ENCODE measurements around the gene SLC44A5.
"Not testable (repeated sequence)": the region's sequence is repeated elsewhere in the genome, so short reads cannot be mapped to it uniquely, and the experiment has no call there.

SLC44A5 gene
- 0.94 to 1.4 reads per million in 2 donors for total RNA-seq

DNA sequence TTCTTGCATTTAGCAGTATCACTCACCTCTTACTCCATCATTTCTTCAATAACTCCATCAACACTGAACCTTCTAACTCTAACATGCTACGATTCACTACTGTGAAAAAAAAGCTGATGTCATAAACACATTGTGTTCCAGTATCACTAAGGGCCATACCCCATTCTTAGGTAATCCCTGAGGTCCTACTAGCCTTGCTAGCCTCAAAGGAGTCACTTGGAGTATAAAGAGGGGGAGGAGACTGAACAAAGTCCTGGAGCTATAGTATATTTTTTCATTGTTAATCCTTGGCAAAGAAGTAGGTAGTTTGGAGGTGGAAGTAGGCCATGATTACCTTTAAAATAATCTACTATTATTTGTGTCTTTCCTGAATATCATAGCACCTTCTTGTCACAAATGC is at the start of gene SLC44A5:
Gene SLC44A5 (minus strand): TSS at position 101 of the 400 bp plus-strand sequence. CDS start 69,667 bp downstream, outside the sequence.
- DNase-seq, result no peak

DNA sequence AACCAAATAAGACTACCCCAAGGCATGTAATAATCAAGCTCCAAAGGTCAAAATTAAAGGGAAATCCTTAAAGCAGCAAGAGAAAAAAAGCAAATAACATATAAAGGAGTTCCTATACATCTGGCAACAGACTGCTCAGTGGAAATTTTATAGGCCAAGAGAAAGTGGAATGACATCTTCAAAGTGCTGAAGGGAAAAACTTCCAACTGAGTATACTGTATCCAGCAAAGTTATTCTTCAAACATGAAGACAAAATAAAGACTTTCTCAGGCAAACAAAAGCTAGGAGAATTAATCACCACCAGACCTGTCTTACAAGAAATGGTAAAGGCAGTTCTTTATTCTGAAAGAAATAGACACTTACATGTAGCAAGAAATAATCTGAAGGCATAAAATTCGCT is 45.0 kb upstream of the SLC44A5 start:
- no peak for DNase-seq

DNA sequence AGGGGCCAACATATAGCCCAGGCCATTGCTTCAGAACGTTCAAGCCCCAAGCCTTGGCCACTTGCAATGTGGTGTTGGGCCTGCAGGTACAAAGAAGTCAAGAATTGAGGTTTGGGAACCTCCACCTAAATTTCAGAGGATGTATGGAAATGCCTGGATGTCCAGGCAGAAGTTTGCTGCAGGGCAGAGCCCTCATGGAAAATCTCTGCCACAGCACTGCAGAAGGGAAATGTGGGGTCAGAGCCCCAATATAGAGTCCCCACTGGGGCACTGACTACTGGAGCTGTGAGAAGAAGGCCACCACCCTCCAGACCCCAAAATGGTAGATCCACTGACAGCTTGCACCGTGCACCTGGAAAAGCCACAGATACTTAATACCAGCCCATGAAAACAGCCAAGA is 36.3 kb upstream of the SLC44A5 start:
- DNase-seq, result not testable (repeated sequence)

DNA sequence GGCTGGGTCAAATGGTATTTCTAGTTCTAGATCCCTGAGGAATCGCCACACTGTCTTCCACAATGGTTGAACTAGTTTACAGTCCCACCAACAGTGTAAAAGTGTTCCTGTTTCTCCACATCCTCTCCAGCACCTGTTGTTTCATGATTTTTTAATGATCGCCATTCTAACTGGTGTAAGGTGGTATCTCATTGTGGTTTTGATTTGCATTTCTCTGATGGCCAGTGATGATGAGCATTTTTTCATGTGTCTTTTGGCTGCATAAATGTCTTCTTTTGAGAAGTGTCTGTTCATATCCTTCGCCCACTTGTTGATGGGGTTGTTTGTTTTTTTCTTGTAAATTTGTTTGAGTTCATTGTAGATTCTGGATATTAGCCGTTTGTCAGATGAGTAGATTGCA is 34.2 kb upstream of the SLC44A5 start:
- not testable (repeated sequence) for DNase-seq

DNA sequence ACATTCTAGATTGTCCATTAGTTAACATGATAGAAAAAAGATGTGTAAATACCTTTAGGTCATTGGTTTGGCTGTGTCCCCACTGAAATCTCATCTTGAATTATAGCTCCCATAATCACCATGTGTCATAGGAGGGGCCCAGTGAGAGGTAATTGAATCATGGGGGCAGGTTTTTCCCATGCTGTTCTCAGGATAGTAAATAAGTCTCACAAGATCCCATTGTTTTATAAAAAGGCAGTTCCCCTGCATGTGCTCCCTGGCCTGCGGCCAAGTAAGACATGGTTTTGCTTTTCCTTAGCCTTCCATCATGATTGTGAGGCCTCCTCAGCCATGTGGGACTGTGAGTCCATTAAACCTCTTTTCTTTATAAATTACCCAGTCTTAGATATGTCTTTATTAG is 32.5 kb upstream of the SLC44A5 start:
- no peak for DNase-seq

DNA sequence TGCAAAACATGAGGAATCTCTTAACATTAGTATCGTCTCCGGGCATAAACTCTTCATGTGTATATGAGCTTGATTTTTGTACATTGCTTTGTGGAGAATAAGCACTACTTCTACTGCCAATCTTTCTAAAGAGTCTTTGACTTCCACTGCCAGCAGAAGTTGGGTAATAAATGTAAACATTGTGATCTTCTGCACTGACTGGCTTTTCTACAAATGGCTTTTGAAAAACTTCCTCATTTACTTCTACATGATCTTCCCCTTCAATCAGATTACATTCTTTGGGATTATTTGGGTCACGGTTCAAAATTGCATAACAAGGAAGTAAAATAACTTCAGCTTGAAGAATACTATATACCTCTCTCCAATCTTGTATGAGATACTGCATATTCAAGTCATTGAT is 30.4 kb upstream of the SLC44A5 start:
- no peak for DNase-seq

DNA sequence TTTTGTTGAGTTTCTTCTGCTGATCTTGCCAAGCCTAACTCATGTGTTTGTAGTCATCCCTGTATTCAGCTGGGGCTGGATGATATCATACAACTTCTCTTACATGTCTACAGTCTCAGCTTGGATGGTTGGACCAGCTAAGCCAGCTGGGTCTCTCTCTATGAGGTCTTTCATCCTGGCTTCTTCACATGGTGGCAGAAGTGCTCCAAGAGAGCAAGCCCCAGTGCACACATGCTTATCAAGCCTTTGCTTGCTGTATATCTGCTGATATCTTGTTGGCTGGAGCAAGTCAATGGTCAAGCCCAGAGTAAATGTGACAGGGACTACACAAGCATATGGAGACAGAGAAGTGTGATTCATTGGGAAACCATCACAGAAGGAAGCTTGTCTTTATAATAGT is 29.2 kb upstream of the SLC44A5 start:
- DNase-seq, result no peak

DNA sequence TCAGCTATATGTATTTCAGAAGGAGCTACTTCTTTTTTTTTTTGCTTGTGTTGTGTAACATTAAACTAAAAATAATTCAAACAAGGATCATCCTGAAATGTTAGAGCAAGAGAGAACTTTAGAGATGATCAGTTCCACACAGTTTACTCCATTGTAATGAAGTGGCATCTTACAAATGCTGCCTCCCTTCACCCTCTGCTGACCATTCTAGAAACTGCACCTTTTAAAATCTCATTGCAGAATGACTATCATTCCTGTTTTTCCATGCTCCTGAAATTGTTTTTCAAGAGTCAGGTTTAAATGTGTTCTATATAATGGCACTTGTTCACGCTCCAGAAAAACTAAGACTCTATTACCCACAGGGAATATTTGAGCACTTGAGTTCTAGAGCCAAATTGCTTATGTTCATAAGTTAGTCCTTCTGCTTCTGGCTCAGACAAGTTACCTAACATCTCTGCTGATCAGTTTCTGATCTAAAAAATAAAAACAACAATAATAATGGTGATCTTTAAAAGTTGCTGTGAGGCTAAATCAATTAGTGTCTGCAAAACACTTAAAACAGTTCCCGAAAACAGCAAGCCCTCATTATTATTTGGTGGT is 21.5 kb upstream of the SLC44A5 start:
- no peak for DNase-seq

DNA sequence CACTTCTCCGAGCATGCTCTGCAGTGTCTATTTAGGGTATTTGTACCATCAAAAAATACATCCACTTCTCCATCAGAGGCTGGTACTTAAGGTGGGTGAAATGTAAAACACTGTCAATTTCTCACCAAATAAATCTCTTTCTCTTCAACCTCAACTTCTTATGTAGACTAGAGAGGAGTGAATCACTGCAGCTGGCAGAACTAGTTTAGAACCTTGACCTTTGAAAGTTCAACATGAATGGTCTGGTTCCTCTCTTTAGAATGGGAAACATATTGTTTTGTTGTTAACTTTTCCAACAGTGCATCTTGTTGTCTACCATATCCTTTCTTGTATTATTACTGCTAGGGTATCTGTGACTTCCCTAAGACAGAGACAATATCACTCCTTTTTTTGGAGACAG is 20.1 kb upstream of the SLC44A5 start:
- no peak for DNase-seq

DNA sequence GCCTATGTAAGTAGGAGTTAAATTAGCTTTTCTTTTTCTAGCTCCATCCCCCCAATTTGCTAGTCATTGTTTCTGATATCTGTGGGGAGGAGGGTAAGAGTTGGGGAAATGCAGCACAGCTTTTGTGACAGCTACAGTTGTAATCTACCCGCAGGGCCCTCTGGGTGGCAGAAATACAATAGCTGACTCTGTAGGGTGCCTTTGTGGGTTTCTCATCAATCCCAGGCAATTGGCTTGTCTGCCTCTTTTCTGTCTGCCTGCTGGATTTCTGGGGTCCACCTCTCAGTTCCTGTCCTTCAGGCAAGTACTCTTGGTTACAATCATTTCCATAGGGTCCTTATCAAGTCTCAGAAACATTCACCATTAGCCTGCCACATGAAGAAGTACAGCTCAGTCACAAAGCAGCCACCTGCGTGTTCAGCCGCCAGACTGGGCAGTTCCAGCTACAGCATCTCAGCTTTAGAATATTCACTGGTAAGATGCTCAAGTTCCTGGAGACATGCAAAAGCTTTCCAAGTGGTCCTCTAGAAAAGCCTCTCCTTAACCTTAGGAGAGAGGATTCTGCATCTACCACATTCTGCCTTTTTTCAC is 19.2 kb upstream of the SLC44A5 start:
- no peak for DNase-seq

DNA sequence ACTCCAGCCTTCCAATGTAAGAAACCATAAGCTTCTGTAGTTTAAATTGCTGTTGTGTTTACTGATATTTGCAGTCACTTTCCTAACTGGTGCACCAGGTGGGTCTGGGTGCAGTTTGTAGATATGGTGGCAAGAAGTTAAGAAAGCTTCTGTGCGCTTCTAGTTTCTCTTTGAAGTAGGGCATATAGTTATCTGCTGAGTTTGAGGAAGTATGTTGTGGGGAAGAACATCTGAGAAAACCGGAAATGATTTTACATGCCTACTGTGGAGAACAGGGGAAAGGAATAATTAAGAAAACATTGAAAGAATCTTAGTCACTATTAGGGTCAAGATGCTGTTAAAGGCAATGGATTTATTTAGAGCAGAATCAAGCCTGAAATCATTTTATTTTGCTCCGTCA is 14.9 kb upstream of the SLC44A5 start:
- no peak for DNase-seq

DNA sequence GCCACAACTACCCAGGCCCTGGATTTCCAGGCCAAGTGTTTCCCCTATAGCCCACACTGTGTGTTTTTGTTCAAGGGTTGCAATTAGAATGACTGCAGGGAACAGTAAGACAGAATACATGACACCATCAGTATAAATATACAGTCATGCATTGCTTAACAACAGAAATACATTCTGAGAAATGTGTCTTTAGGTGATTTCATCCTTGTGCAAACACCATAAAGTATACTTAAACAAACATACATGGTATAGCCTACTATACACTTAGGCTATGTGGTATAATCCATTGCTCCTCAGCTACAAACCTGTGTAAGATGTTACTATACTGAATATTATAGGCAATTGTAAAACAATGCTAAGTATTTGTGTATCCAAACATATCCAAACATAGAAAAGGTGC is 7.5 kb upstream of the SLC44A5 start:
- no peak for DNase-seq

DNA sequence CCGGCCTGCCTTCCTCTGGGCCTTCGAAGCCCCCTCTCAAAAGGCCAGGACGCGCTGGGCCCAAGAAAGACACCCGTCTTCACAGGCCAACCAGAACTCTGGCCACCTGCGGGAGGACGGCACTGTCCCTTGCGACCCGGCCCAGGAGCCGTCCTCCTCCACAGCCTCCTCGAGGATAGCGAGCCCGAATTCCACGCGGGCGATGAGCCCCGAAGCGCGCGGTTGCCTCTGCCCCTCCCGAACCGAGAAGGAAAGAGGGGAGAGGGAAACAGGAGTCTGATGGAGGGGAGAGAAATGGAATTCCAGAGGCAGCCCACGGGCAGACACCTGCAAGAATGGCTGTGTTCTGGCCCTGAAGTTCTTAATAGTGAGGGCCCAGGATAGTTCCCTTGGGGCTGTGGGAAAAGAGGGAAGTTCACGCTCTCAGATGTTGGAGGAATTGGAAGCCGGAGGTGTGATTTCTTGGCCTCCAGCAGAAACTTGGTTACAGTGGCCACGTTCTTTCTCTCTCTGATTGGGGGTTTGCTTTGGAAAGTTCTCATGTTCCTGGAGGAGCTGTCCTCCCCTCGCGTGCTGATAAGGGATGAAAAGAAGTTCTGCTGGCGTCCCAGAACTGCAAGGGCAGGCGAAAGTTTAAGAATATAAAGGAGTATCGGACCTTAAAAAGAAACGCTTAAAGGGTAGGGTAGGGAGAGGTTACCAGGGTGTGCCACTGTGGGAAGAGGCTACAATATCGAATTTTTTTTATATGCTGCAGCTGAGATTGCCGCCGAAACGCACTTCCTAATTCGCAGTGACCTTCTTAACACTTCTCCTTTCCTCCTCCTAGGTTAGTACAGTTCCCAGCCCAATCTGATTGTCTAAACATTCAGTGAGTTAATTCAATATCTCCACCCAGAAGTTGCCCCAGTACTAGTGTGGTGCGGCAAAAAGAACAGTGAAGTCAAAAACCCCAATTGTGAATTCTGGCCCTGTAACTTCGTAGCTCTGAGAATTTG is 5.8 kb upstream of the SLC44A5 start:
- DNase-seq, result no peak

DNA sequence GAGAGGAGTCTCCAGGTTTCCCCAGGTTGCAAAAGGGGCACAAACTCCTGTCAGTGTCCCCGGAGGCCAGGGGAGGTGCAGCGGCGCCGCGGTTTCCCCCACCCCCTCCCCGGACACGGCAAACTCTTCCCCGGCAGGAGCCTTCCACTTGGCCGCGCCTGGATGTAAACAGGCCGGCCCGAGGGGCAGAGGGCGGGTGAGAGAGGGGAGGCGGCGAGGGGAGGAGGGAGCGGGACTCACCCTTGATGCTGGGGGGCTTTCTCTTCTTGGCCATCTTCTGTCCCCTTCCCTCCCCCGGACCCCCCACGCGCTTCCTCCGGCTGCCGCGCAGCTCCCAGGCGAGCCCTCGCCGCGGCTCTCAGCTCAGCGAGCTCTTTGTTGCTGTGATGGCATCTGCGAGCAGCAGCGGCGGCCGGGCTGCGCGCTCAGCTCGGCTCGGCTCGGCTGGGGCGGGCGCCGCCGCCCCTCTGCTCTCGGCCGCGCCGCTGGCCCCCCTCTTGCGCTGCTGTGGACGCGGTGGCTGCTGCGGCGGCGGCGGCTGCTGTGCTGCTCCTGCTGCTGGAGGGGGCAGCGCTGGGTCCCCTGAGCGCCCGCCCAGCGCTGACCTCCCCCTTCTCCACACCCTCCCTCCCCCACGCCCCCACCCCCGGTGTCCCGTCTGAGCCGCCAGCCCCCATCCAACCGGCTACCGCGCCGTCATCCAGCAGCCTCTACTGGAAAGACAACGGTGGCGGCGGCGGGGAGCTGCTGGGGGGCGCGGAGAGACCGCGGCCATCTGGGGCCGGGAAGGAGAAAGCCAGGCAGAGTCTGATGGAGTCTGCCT is 4.9 kb upstream of the SLC44A5 start:
- DNase-seq, result peak in 2 of 5 experiments; percentile 6 to 36

DNA sequence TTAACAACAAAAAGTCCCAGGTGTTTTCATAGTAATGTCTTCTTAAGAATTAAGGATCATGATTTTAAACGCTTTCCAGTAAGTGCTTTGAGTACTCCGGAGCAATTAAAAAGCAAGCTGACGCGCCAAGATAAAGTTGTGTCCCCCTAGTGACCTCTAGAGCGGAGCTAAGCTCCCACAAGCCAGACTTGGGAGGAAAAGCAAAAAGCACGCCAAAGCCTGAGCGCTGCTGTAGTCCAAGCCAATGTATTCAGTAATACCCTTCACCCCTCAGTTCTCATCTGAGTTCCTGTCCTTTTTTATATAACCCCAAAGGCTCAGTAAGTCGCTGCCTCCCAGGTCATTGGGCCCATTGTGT is 3.5 kb upstream of the SLC44A5 start:
- DNase-seq, result no peak

DNA sequence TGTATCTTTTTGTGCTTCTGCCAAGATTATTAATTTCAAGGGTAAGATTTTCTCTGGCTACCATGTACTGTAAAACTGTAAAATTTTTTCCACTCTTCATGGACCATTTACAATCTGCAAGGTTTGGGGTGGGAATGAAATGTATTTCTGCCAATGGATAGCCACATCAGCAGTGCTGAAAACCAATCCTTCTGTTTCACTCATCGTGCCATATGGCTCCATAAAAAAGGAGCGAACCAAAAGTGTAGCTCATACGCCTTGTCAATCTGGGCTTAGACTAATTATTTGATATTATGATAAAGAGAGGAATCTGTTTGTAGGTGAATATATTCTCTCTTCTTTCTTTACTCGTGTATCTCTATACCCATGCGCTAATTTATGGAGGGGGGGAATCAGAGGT is 3.0 kb upstream of the SLC44A5 start:
- DNase-seq, result no peak

DNA sequence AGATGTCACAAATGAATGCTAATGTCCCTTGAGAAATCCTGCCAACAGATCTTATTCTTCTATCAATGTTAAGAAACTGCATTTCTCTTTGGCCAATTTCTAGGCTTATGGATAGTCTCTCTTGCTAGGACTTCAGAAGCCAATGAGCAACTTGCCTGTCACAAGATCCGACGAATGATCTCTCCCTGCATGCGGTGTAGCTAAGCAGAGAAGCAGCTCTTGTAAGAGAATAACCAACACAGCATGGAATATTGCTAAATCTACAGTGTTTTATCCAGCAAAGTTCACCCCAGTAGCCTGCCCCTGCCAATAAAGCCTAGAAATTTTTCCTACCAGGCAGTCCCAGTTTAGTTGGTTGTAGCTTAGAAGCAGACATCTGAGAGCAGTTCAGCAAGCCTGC is 2.1 kb upstream of the SLC44A5 start:
- no peak for DNase-seq

DNA sequence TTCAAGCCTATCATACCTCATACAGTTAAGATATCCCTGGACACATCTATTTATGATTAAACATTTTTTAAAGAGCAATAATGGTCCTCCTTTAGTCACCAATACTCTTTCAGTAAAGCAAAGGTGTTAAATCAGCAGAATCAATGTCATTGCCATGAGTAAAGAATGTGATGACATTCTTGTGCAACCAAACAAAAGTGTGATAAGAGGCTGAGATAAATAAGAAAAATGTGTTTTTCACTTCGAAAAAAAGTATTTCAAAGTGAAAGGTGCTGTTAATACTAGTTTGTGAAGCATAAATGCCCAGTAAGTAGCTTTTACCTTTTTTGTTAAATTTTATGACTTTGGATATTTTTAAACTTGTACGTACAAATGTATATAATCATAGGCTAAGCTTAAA is 8.4 kb downstream of the SLC44A5 start:
- no peak for DNase-seq

DNA sequence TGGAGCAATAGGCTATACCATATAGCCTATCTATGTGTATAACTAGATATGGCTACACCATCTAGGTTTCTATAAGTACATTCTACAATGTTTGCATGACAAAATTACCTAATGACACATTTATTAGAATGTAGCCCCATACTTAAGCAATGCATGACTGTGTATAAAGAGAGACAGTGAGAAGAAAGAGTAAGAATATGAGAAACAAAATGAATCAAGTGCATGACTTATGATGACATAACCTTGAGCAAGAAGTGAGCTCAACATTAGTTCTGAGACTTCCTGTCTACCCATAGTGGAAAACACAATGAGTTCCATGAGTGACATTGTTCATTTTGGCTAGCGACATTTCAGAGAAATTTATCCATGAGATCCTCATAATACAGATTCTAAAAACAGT is 10.1 kb downstream of the SLC44A5 start:
- no peak for DNase-seq

DNA sequence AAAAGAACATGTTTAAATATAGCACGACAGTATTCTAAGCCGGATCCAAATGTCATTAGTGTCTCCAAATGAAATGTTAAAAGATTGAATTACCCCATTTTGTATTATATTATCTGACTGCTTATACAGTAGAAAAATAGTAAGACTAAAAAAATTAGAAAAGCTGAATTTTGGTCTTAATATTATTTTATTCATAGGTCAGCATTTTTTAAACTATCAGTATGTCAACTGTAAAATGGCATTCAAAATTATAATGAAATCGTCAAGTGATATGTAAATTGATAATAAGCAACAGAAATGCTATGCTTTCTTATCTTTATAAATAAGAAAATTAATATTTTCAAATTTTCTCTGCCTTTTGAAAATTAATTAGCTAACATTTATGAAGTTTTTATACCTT is 16.6 kb downstream of the SLC44A5 start:
- no peak for DNase-seq

DNA sequence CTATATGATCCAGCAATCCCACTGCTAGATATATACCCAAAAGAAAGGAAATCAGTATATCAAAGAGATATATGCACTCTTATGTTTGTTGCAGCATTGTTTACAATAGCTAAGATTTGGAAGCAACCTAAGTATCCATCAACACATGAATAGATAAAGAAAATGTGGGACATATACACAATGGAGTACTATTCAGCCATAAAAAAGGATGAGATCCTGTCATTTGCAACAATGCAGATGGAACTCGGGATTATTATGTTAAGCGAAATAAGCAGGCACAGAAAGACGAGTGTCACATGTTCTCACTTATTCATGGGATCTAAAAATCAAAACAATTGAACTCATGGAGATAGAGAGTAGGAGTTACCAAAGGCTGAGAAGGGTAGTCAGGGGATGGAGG is 17.5 kb downstream of the SLC44A5 start:
- DNase-seq, result not testable (repeated sequence)

DNA sequence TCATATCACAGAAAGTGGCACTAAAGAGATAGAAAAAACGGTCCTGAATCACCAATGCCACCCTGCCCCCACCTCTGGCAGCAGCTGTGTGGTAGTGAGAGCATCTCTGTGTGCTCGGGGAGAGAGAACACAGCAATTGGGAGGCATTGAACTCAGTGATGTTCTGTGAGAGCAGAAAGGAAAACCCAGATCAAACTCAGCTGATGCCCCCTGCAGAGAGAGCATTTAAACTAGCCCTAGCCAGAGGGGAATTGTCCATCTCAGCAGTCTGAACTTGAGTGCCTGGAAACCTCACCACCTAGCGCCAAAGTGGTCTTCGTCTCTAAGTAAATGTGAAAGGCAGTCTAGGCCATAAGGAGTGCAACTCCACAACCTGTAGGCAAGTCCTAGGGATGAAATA is 21.3 kb downstream of the SLC44A5 start:
- no peak for DNase-seq
